ENCODE measurements around the gene SRRM3. TPM values are rescaled to one million over a fixed set of nuclear protein-coding genes. Genes with fewer than 3 reads are reported as not detected.

The SRRM3 gene
- total RNA-seq, 1 experiment from 2014 or later: 0.74 TPM

DNA sequence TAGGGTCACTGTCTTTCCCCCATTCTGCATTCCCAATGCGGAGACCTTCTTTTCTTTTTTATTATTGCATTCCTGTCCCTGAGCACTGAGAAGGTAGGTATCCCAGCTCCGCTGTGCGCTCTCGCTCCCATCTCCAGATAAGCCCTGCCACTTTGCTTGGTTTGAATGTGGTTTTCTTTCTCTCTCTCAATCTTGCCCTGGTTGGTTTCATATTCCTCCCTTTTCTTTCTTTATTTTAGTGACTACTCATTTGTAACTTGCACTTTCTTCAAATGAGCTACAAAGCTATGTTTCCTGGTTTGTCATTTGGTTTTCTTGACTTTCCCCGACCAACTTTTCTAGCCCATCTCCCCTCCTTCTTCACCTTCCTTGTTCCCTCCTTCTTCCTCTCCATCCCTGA is 71.8 kb downstream of the SRRM3 start:
- no peaks in the 10 kb centered on the region for H3F3A ChIP-seq (ENCODE audit: insufficient read depth, low read depth)
- no peaks in the 10 kb centered on the region for H3K9me2 ChIP-seq (ENCODE audit: insufficient read depth)
- no TSS peak for BruUV-seq (replicated peaks)
- no peak for DNase-seq
- intact Hi-C loops (cut with micrococcal nuclease; ENCODE audit: unreplicated experiment): no loop called here
- H3K4me1 ChIP-seq (replicated peaks; ENCODE audit: insufficient read depth): no peaks in the 10 kb centered on the region
- ChIA-PET POLR2A (ENCODE audit: unreplicated experiment) (interaction anchor here (0.5 kb wide), 1 partner anchor 416 kb away, joined by 3 read pairs; no protein-coding TSS in a partner anchor), CTCF (interaction anchor here (0.6 kb wide), 1 partner anchor 18 kb away, joined by 3 read pairs; no protein-coding TSS in a partner anchor)
- H3K27me3 ChIP-seq (ENCODE audit: insufficient read depth, low read depth): peaks cover 38% of the 10 kb centered on the region
- no peaks in the 10 kb centered on the region for H3K9me3 ChIP-seq (ENCODE audit: insufficient read depth, low read depth)
- no peak overlapping the region for H3K27ac ChIP-seq
- no peak overlapping the region for H3K4me2 ChIP-seq
- no peaks in the 10 kb centered on the region for H4K20me1 ChIP-seq (ENCODE audit: insufficient read depth)
- TF ChIP-seq CTCF (conservative IDR thresholded peaks at IDR 0.05) (no peak), EZH2 (IDR thresholded peaks at IDR 0.05; ENCODE audit: low read depth) (no peak)
- H2AFZ ChIP-seq: no peak overlapping the region
- H3K4me3 ChIP-seq: no peak overlapping the region
- no peaks in the 10 kb centered on the region for H3K79me2 ChIP-seq (ENCODE audit: low read depth)
- H3K36me3 ChIP-seq (ENCODE audit: low read depth): no peaks in the 10 kb centered on the region

GRCh38 chr7:76278540-76278939 is 76.8 kb downstream of the SRRM3 start:
- TF ChIP-seq CTCF (conservative IDR thresholded peaks at IDR 0.05) (no peak), EZH2 (IDR thresholded peaks at IDR 0.05; ENCODE audit: low read depth) (no peak)
- intact Hi-C loops (cut with micrococcal nuclease; ENCODE audit: unreplicated experiment): no loop called here
- no peaks in the 10 kb centered on the region for H3K4me1 ChIP-seq (replicated peaks; ENCODE audit: insufficient read depth)
- H3K27me3 ChIP-seq (ENCODE audit: insufficient read depth, low read depth): peaks cover 59% of the 10 kb centered on the region
- DNase-seq: no peak
- H4K20me1 ChIP-seq (ENCODE audit: insufficient read depth): no peaks in the 10 kb centered on the region
- no peaks in the 10 kb centered on the region for H3K79me2 ChIP-seq (ENCODE audit: low read depth)
- no peaks in the 10 kb centered on the region for H3K36me3 ChIP-seq (ENCODE audit: low read depth)
- BruUV-seq (replicated peaks): no TSS peak
- no peak overlapping the region for H3K4me2 ChIP-seq
- no peak overlapping the region for H3K4me3 ChIP-seq
- H3K27ac ChIP-seq: no peak overlapping the region
- no peaks in the 10 kb centered on the region for H3K9me3 ChIP-seq (ENCODE audit: insufficient read depth, low read depth)
- CTCF ChIA-PET: no interaction called here
- H3K9me2 ChIP-seq (ENCODE audit: insufficient read depth): no peaks in the 10 kb centered on the region
- H3F3A ChIP-seq (ENCODE audit: insufficient read depth, low read depth): no peaks in the 10 kb centered on the region; the same call in 1 of the 2 replicates
- POLR2A ChIA-PET (ENCODE audit: unreplicated experiment): interaction anchor here (0.7 kb wide), 1 partner anchor 1505 kb away, joined by 6 read pairs; no protein-coding TSS in a partner anchor
- H2AFZ ChIP-seq: no peak overlapping the region

- Histone ChIP-seq H3K4me2 (no peak overlapping the region), H3K27ac (no peak overlapping the region), H2AFZ (no peak overlapping the region), H3K4me3 (no peak overlapping the region), H3K79me2 (ENCODE audit: low read depth) (no peaks in the 10 kb centered on the region), H3K36me3 (ENCODE audit: low read depth) (no peaks in the 10 kb centered on the region), H3K9me3 (ENCODE audit: insufficient read depth, low read depth) (no peaks in the 10 kb centered on the region), H4K20me1 (ENCODE audit: insufficient read depth) (no peaks in the 10 kb centered on the region), H3K4me1 (replicated peaks; ENCODE audit: insufficient read depth) (no peaks in the 10 kb centered on the region), H3K9me2 (ENCODE audit: insufficient read depth) (no peaks in the 10 kb centered on the region), H3F3A (ENCODE audit: insufficient read depth, low read depth) (no peaks in the 10 kb centered on the region; the same call in 1 of the 2 replicates), H3K27me3 (ENCODE audit: insufficient read depth, low read depth) (peaks cover 53% of the 10 kb centered on the region)
- ChIA-PET CTCF (no interaction called here), POLR2A (ENCODE audit: unreplicated experiment) (interaction anchor here (0.6 kb wide), 1 partner anchor 138 kb away, joined by 32 read pairs; no protein-coding TSS in a partner anchor)
- no TSS peak for BruUV-seq (replicated peaks)
- TF ChIP-seq EZH2 (IDR thresholded peaks at IDR 0.05; ENCODE audit: low read depth) (no peak), CTCF (conservative IDR thresholded peaks at IDR 0.05) (no peak)
- DNase-seq: no peak
- intact Hi-C loops (cut with micrococcal nuclease; ENCODE audit: unreplicated experiment): no loop called here
Observed at GRCh38 chr7:76280408-76280807, 78.7 kb downstream of the SRRM3 start.

All from PC-9 (cell line).